CD1c-positive myeloid dendritic cell (primary cell): ENCODE measurements around the gene CNTNAP3B.
"Not testable (repeated sequence)": the region's sequence is repeated elsewhere in the genome, so short reads cannot be mapped to it uniquely, and the experiment has no call there.

ENCODE experiments used
- DNase-seq: peaks from one replicate; pipeline ENCODE4 v3.0.0-alpha.2; 2016; ENCODE audit errors: extremely low spot score

The CNTNAP3B gene

GRCh38 chr9:41977965-41978600 is 151.1 kb downstream of the CNTNAP3B start:
- DNase-seq, result not testable (repeated sequence)

GRCh38 chr9:41974906-41975305 is 154.3 kb downstream of the CNTNAP3B start:
- DNase-seq, result not testable (repeated sequence)

GRCh38 chr9:41953007-41953406 is 176.2 kb downstream of the CNTNAP3B start:
- DNase-seq, result not testable (repeated sequence)

- not testable (repeated sequence) for DNase-seq
These were observed 187.5 kb downstream of the CNTNAP3B start for GRCh38 chr9:41941738-41942137.

- not testable (repeated sequence) for DNase-seq
These were observed 191.1 kb downstream of the CNTNAP3B start for GRCh38 chr9:41938143-41938542.

- DNase-seq, result not testable (repeated sequence)
These were observed 193.5 kb downstream of the CNTNAP3B start for GRCh38 chr9:41935727-41936126.

- not testable (repeated sequence) for DNase-seq
These were observed 200.1 kb downstream of the CNTNAP3B start for GRCh38 chr9:41929172-41929571.

GRCh38 chr9:41917374-41917773 is 211.9 kb downstream of the CNTNAP3B start:
- DNase-seq, result not testable (repeated sequence)

GRCh38 chr9:41905488-41905887 is 223.7 kb downstream of the CNTNAP3B start:
- DNase-seq, result not testable (repeated sequence)

GRCh38 chr9:41902762-41903161 is 226.5 kb downstream of the CNTNAP3B start:
- not testable (repeated sequence) for DNase-seq

- DNase-seq, result not testable (repeated sequence)
These were observed 230.4 kb downstream of the CNTNAP3B start for GRCh38 chr9:41898720-41899343.

GRCh38 chr9:41874557-41874956 is 254.7 kb downstream of the CNTNAP3B start:
- DNase-seq, result not testable (repeated sequence)

GRCh38 chr9:41855422-41855821 is 273.8 kb downstream of the CNTNAP3B start:
- DNase-seq, result not testable (repeated sequence)

GRCh38 chr9:41851848-41852740 is 277.1 kb downstream of the CNTNAP3B start:
- DNase-seq, result not testable (repeated sequence)

GRCh38 chr9:41847829-41848228 is 281.4 kb downstream of the CNTNAP3B start:
- not testable (repeated sequence) for DNase-seq
